Endothelial cell of umbilical vein (primary cell): ENCODE results near the gene ATXN10.

Experiments
- CTCF ChIP-seq, 2 donors: IDR thresholded peaks; 1 replicate in 1 of 2; 2 replicates in 1 of 2; pipeline ENCODE4 v1.5.1; 2011; ENCODE audit warnings: low read length in 2 of 2, mild to moderate bottlenecking in 2 of 2, moderate library complexity in 2 of 2, control low read depth in 1 of 2, inconsistent platforms in 1 of 2, low read depth in 1 of 2; ENCODE audit not compliant: insufficient read depth in 1 of 2; ENCODE audit errors: extremely low read depth in 1 of 2
- EZH2 ChIP-seq: IDR thresholded peaks from 2 replicates; pipeline ENCODE4 v1.6.1; 2012; ENCODE audit warnings: borderline replicate concordance, low read depth, mild to moderate bottlenecking, moderate library complexity, low read length, inconsistent platforms; ENCODE audit not compliant: severe bottlenecking
- MAX ChIP-seq: IDR thresholded peaks from 2 replicates; pipeline ENCODE4 v1.6.1; 2011; ENCODE audit not compliant: insufficient read depth, insufficient read length
- MYC ChIP-seq: IDR thresholded peaks from one replicate; pipeline ENCODE4 v1.6.1; 2011; ENCODE audit warnings: mild to moderate bottlenecking, low read depth, low read length
- POLR2A ChIP-seq: IDR thresholded peaks from 2 replicates; pipeline ENCODE4 v1.6.1; 2012; ENCODE audit warnings: low read depth, mild to moderate bottlenecking, control low read depth, low read length

GRCh38 chr22:45673482-45674175 is 2.0 kb downstream of the ATXN10 start:
- TF ChIP-seq POLR2A (no peak), CTCF (IDR thresholded peaks at IDR 0.05; ENCODE audit: extremely low read depth in 1 of 2, insufficient read depth in 1 of 2, low read depth in 1 of 2, low read length in 2 of 2) (no peak), EZH2 (no peak), MYC (no peak), MAX (no peak)
